SK-N-SH (cell line): Measurements from ENCODE around the gene FAHD1.

ENCODE experiments used
- CTCF ChIP-seq: fragments of 200-600 bp; sonication (generic); IDR thresholded peaks from 2 replicates; pipeline ENCODE4 v1.6.1; 2017; ENCODE audit warnings: antibody characterized with exemption, mild to moderate bottlenecking, moderate library complexity
- JUND ChIP-seq: IDR thresholded peaks from 2 replicates; pipeline ENCODE4 v1.4.0; 2012
- MAX ChIP-seq: IDR thresholded peaks from 2 replicates; pipeline ENCODE4 v1.4.0; 2012; ENCODE audit warnings: low read depth
- REST ChIP-seq: IDR thresholded peaks from 2 replicates; pipeline ENCODE4 v1.6.1; 2012; ENCODE audit warnings: mild to moderate bottlenecking, low read depth, low read length, moderate library complexity
- TAF1 ChIP-seq: IDR thresholded peaks from 2 replicates; pipeline ENCODE4 v1.6.1; 2012; ENCODE audit warnings: low read depth, mild to moderate bottlenecking, low read length, moderate library complexity, borderline replicate concordance

GRCh38 chr16:1794221-1794871, 32.7 kb upstream of the FAHD1 start:
- TF ChIP-seq MAX (no peak), TAF1 (no peak), CTCF (no peak), REST (no peak), JUND (no peak)
